Cardiac fibroblast (primary cell): Measurements from ENCODE around the gene THEM4.

ENCODE experiments used
- DNase-seq, 2 donors: peaks; one replicate each; pipeline versions ENCODE4 v3.0.0 to v3.0.0-alpha.2; 2010; ENCODE audit warnings: low read depth in 2 of 2
- H3K4me3 ChIP-seq, 2 donors: replicated peaks in 1 of 2; 1 replicate in 1 of 2; 2 replicates in 1 of 2; pipeline ENCODE4 v1.5.1; 2011; ENCODE audit warnings: low read depth in 2 of 2, low read length in 2 of 2, mild to moderate bottlenecking in 2 of 2, moderate library complexity in 1 of 2
- TF ChIP-seq, protein P1 (sequence below): IDR thresholded peaks from one replicate; pipeline ENCODE4 v1.5.1; 2011; ENCODE audit warnings: low read depth, mild to moderate bottlenecking, low read length, inconsistent platforms

Gene THEM4

GRCh38 chr1:151909167-151910149, at the start of gene THEM4:
Gene THEM4 (minus strand): TSS chr1:151909511. CDS start chr1:151909458, 53 bp downstream.
- peak; percentile 97 to 98 for DNase-seq
- peak within 1 kb of the TSS; percentile 66 to 77 for H3K4me3 ChIP-seq
- TF ChIP-seq, protein P1, sequence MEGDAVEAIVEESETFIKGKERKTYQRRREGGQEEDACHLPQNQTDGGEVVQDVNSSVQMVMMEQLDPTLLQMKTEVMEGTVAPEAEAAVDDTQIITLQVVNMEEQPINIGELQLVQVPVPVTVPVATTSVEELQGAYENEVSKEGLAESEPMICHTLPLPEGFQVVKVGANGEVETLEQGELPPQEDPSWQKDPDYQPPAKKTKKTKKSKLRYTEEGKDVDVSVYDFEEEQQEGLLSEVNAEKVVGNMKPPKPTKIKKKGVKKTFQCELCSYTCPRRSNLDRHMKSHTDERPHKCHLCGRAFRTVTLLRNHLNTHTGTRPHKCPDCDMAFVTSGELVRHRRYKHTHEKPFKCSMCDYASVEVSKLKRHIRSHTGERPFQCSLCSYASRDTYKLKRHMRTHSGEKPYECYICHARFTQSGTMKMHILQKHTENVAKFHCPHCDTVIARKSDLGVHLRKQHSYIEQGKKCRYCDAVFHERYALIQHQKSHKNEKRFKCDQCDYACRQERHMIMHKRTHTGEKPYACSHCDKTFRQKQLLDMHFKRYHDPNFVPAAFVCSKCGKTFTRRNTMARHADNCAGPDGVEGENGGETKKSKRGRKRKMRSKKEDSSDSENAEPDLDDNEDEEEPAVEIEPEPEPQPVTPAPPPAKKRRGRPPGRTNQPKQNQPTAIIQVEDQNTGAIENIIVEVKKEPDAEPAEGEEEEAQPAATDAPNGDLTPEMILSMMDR = no peak

DNA sequence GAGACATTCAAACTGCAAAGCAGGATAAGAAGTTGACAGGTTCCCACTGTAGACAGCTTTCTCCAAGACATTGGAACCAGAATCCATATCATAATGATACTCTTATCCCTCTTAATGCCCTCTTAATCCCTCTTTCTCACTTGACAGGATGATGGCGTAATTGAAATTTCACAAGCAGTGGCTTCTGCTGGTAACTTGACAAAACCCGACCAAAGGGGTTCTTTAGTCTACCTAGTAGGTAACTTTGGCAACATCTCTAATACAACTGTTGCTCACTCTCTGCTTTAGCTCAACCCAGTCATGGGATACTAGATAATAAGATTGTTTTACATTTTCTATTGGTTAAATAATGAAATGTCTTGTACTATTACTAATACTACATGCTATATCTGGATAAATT, 49.6 kb upstream of the THEM4 start:
- no peak overlapping the region for H3K4me3 ChIP-seq
- DNase-seq = no peak
- TF ChIP-seq, protein P1 = no peak

GRCh38 chr1:151956957-151957497, 47.7 kb upstream of the THEM4 start:
- TF ChIP-seq, protein P1 = no peak
- H3K4me3 ChIP-seq = no peak overlapping the region
- DNase-seq = no peak

- TF ChIP-seq, protein P1 = no peak
- H3K4me3 ChIP-seq = no peak overlapping the region
Measured at GRCh38 chr1:151953409-151954094, 44.2 kb upstream of the THEM4 start.

DNA sequence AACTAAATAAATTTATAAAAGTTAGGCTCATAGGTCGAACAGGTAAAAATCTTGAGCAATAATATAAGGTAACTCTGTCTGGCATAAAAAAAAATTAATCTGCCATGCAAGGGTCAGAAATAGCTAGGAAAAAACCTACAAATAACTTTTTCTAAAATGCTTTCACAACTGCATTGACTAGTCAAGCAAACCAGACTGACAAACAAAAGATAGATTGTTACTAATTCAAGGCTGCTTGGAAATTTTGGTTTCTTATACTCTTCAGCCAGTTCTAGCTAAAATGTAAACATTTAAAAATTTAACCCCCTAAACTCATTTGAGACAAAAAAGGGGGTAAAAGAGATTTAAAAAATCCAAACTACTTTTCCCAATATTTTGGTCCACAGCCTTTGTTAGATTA, 43.5 kb upstream of the THEM4 start:
- TF ChIP-seq, protein P1 = no peak
- H3K4me3 ChIP-seq = no peak overlapping the region
- DNase-seq = no peak

More at GRCh38 chr1:151953409-151954094, 44.2 kb upstream of the THEM4 start:
- DNase-seq = no peak

DNA sequence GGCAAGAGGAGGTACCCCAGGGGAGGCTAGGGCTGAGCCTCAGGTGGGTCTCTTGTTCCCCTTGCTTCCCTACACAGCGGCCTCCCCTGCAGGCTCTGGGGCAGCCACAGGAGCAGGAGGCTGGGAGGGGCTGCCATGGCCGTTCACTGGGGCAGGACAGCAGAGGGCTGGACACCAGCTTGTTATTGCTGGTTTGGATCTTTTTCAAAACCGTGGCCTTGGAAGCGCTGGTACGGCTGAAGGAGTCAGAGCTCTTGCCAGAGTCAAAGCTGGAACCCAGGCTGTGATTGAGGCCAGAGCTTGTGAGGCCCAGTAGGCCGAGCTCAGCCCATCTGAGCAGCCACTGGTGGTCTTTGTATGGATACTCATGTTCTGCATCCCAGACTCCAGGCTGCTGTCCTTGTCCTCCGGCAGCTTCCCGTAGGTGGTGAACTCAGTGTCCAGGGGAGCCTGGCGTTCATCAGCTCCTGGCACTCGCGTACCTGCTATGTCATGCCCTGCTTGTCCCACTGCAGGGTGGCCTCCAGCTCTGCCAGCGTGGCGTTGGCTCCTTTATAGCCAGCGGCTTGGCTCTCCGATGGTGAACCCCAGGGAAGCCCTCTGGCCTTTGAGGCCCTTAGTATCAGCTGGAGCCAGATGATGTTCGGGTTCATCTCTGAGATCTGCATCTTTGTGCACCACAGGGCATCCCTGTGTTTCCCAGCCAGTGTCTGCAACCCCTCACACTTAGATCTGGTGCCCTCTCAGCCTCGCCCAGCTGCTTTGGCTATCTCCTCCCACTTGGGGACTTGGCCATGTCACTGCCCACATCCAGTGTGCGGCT, 40.3 kb upstream of the THEM4 start:
- H3K4me3 ChIP-seq = no peak overlapping the region
- TF ChIP-seq, protein P1 = no peak
- no peak for DNase-seq
